ENCODE measurements around the gene NRN1L.

Gene NRN1L

GRCh38 chr16:67846320-67847063, 38.2 kb upstream of the NRN1L start, which contains the start of gene NUTF2:
Gene NUTF2, plus strand, starts transcription at chr16:67846933. Its CDS starts 18,198 bp downstream, at chr16:67865131.
- Histone ChIP-seq H3K36me3 (ENCODE audit: insufficient read depth, low read length) (peaks cover 8% of the 10 kb centered on the region), H3K27me3 (ENCODE audit: control insufficient read depth, insufficient read depth, low read length) (no peaks in the 10 kb centered on the region), H3K4me3 (ENCODE audit: low read length) (peak within 1 kb of the TSS; percentile 88), H3K4me2 (ENCODE audit: low read length) (peak within 1 kb of the TSS; percentile 93), H3K9ac (ENCODE audit: low read depth, low read length) (peak within 1 kb of the TSS; percentile 99), H3K4me1 (ENCODE audit: control insufficient read depth, insufficient read depth, low read length) (peaks cover 46% of the 10 kb centered on the region), H3K9me3 (replicated peaks; ENCODE audit: low read length) (no peaks in the 10 kb centered on the region)

- peaks cover 8% of the 10 kb centered on the region for H3K36me3 ChIP-seq (ENCODE audit: insufficient read depth, low read length)
- no peaks in the 10 kb centered on the region for H3K27me3 ChIP-seq (ENCODE audit: control insufficient read depth, insufficient read depth, low read length)
- no peaks in the 10 kb centered on the region for H3K9me3 ChIP-seq (replicated peaks; ENCODE audit: low read length)
- H3K9ac ChIP-seq (ENCODE audit: low read depth, low read length), result peak within 1 kb of the TSS; percentile 99
- H3K4me1 ChIP-seq (ENCODE audit: control insufficient read depth, insufficient read depth, low read length), result peaks cover 44% of the 10 kb centered on the region
- peak within 1 kb of the TSS; percentile 93 for H3K4me2 ChIP-seq (ENCODE audit: low read length)
- peak within 1 kb of the TSS; percentile 88 for H3K4me3 ChIP-seq (ENCODE audit: low read length)
Observed at GRCh38 chr16:67847064-67847861, 37.4 kb upstream of the NRN1L start, which contains the start of gene CENPT. Gene CENPT, minus strand, starts transcription at chr16:67847693. Its CDS starts 13,834 bp downstream, at chr16:67833859.

- Histone ChIP-seq H3K36me3 (ENCODE audit: insufficient read depth, low read length) (peaks cover 8% of the 10 kb centered on the region), H3K4me3 (ENCODE audit: low read length) (peak overlapping the region; percentile 88), H3K27me3 (ENCODE audit: control insufficient read depth, insufficient read depth, low read length) (no peaks in the 10 kb centered on the region), H3K4me1 (ENCODE audit: control insufficient read depth, insufficient read depth, low read length) (peaks cover 39% of the 10 kb centered on the region), H3K9me3 (replicated peaks; ENCODE audit: low read length) (no peaks in the 10 kb centered on the region), H3K9ac (ENCODE audit: low read depth, low read length) (peak overlapping the region; percentile 99), H3K4me2 (ENCODE audit: low read length) (peak overlapping the region; percentile 93)
Observed at GRCh38 chr16:67848118-67848517, 36.6 kb upstream of the NRN1L start.

GRCh38 chr16:67853670-67854069, 31.0 kb upstream of the NRN1L start:
- H3K4me3 ChIP-seq (ENCODE audit: low read length), result no peak overlapping the region
- no peaks in the 10 kb centered on the region for H3K27me3 ChIP-seq (ENCODE audit: control insufficient read depth, insufficient read depth, low read length)
- no peak overlapping the region for H3K9ac ChIP-seq (ENCODE audit: low read depth, low read length)
- peaks cover 8% of the 10 kb centered on the region for H3K36me3 ChIP-seq (ENCODE audit: insufficient read depth, low read length)
- no peak overlapping the region for H3K4me2 ChIP-seq (ENCODE audit: low read length)
- no peaks in the 10 kb centered on the region for H3K9me3 ChIP-seq (replicated peaks; ENCODE audit: low read length)
- peaks cover 30% of the 10 kb centered on the region for H3K4me1 ChIP-seq (ENCODE audit: control insufficient read depth, insufficient read depth, low read length)

- H3K27me3 ChIP-seq (ENCODE audit: control insufficient read depth, insufficient read depth, low read length), result no peaks in the 10 kb centered on the region
- no peak overlapping the region for H3K9ac ChIP-seq (ENCODE audit: low read depth, low read length)
- peaks cover 39% of the 10 kb centered on the region for H3K4me1 ChIP-seq (ENCODE audit: control insufficient read depth, insufficient read depth, low read length)
- peaks cover 7% of the 10 kb centered on the region for H3K36me3 ChIP-seq (ENCODE audit: insufficient read depth, low read length)
- no peaks in the 10 kb centered on the region for H3K9me3 ChIP-seq (replicated peaks; ENCODE audit: low read length)
- H3K4me2 ChIP-seq (ENCODE audit: low read length), result no peak overlapping the region
- H3K4me3 ChIP-seq (ENCODE audit: low read length), result no peak overlapping the region
Observed at GRCh38 chr16:67855789-67856188, 28.9 kb upstream of the NRN1L start.

GRCh38 chr16:67856927-67857546, 27.6 kb upstream of the NRN1L start:
- no peaks in the 10 kb centered on the region for H3K27me3 ChIP-seq (ENCODE audit: control insufficient read depth, insufficient read depth, low read length)
- H3K4me1 ChIP-seq (ENCODE audit: control insufficient read depth, insufficient read depth, low read length), result peaks cover 51% of the 10 kb centered on the region
- peaks cover 15% of the 10 kb centered on the region for H3K36me3 ChIP-seq (ENCODE audit: insufficient read depth, low read length)
- H3K9me3 ChIP-seq (replicated peaks; ENCODE audit: low read length), result no peaks in the 10 kb centered on the region
- peak overlapping the region; percentile 63 for H3K9ac ChIP-seq (ENCODE audit: low read depth, low read length)
- no peak overlapping the region for H3K4me3 ChIP-seq (ENCODE audit: low read length)
- H3K4me2 ChIP-seq (ENCODE audit: low read length), result peak overlapping the region; percentile 41

- Histone ChIP-seq H3K4me3 (ENCODE audit: low read length) (no peak overlapping the region), H3K4me2 (ENCODE audit: low read length) (peak overlapping the region; percentile 41), H3K4me1 (ENCODE audit: control insufficient read depth, insufficient read depth, low read length) (peaks cover 57% of the 10 kb centered on the region), H3K9me3 (replicated peaks; ENCODE audit: low read length) (no peaks in the 10 kb centered on the region), H3K27me3 (ENCODE audit: control insufficient read depth, insufficient read depth, low read length) (no peaks in the 10 kb centered on the region), H3K36me3 (ENCODE audit: insufficient read depth, low read length) (peaks cover 15% of the 10 kb centered on the region), H3K9ac (ENCODE audit: low read depth, low read length) (peak overlapping the region; percentile 83)
Observed at GRCh38 chr16:67857547-67858233, 27.0 kb upstream of the NRN1L start.

- Histone ChIP-seq H3K9ac (ENCODE audit: low read depth, low read length) (peak overlapping the region; percentile 83), H3K9me3 (replicated peaks; ENCODE audit: low read length) (no peaks in the 10 kb centered on the region), H3K4me3 (ENCODE audit: low read length) (no peak overlapping the region), H3K4me2 (ENCODE audit: low read length) (peak overlapping the region; percentile 20), H3K36me3 (ENCODE audit: insufficient read depth, low read length) (peaks cover 15% of the 10 kb centered on the region), H3K27me3 (ENCODE audit: control insufficient read depth, insufficient read depth, low read length) (no peaks in the 10 kb centered on the region), H3K4me1 (ENCODE audit: control insufficient read depth, insufficient read depth, low read length) (peaks cover 65% of the 10 kb centered on the region)
Observed at GRCh38 chr16:67858500-67858899, 26.2 kb upstream of the NRN1L start.

- Histone ChIP-seq H3K4me1 (ENCODE audit: control insufficient read depth, insufficient read depth, low read length) (peaks cover 59% of the 10 kb centered on the region), H3K4me2 (ENCODE audit: low read length) (peak overlapping the region; percentile 22), H3K27me3 (ENCODE audit: control insufficient read depth, insufficient read depth, low read length) (no peaks in the 10 kb centered on the region), H3K36me3 (ENCODE audit: insufficient read depth, low read length) (peaks cover 26% of the 10 kb centered on the region), H3K4me3 (ENCODE audit: low read length) (no peak overlapping the region), H3K9me3 (replicated peaks; ENCODE audit: low read length) (no peaks in the 10 kb centered on the region), H3K9ac (ENCODE audit: low read depth, low read length) (peak overlapping the region; percentile 45)
Observed at GRCh38 chr16:67860589-67861398, 23.9 kb upstream of the NRN1L start.

GRCh38 chr16:67861877-67862276, 22.8 kb upstream of the NRN1L start:
- no peaks in the 10 kb centered on the region for H3K9me3 ChIP-seq (replicated peaks; ENCODE audit: low read length)
- H3K27me3 ChIP-seq (ENCODE audit: control insufficient read depth, insufficient read depth, low read length), result no peaks in the 10 kb centered on the region
- H3K4me1 ChIP-seq (ENCODE audit: control insufficient read depth, insufficient read depth, low read length), result peaks cover 55% of the 10 kb centered on the region
- H3K36me3 ChIP-seq (ENCODE audit: insufficient read depth, low read length), result peaks cover 35% of the 10 kb centered on the region
- H3K4me2 ChIP-seq (ENCODE audit: low read length), result no peak overlapping the region
- no peak overlapping the region for H3K9ac ChIP-seq (ENCODE audit: low read depth, low read length)
- no peak overlapping the region for H3K4me3 ChIP-seq (ENCODE audit: low read length)

All from skeletal muscle satellite cell (primary cell).